Activated CD4-positive, alpha-beta T cell treated with anti-CD3 and anti-CD28 coated beads for 1 hour (primary cell): ENCODE data around the gene MIEF2.

Experiments used
- DNase-seq: peaks from one replicate; pipeline ENCODE4 v3.0.0-alpha.2; 2020

Gene MIEF2

DNA sequence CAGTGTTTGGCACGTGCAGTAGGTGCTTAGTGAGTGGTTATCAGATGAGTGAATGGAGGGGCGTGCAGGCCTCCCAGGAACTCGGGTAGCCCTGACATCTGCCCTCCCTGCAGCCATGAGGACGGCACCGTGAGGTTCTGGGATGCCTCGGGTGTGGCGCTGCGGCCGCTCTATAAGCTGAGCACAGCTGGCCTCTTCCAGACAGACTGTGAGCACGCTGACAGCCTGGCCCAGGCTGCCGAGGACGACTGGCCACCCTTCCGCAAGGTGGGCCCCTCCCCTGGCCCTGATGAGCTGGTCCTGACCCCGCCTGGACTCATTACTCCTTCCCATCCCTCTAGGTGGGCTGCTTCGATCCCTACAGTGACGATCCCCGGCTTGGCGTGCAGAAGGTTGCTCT, 24.0 kb upstream of the MIEF2 start:
- no peak for DNase-seq

DNA sequence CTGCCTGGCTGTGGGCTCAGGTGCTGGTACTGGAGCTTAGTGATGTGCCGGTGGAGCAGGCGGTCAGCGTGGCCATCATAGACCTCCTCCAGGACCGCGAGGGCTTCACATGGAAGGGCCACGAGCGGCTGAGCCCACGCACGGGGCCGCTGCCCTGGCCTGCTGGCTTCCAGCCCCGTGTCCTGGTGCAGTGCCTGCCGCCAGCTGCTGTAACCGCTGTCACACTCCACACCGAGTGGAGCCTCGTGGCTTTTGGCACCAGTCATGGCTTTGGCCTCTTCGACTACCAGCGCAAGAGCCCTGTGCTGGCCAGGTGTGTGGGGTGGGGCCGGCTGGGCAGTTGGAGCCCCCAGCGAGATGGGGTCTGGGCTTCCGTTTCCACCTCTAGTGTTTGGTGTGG, 23.0 kb upstream of the MIEF2 start:
- DNase-seq: no peak

DNA sequence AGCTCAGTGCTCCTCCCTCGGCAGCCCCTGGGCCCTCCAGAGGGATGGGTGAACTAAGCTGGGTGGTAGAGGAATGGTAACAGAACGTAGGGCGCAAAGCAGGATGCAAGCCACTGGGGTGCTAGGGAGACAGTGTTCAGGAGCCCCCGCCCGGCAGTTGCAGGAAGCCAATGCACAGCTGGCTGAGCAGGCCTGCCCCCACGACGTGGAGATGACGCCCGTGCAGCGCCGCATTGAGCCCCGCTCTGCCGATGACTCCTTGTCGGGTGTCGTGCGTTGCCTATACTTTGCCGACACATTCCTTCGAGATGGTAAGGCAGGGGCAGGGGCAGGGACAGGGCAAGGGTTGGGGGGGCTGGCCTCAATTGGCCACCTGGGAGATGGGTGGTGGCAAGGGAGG, 22.2 kb upstream of the MIEF2 start:
- no peak for DNase-seq

DNA sequence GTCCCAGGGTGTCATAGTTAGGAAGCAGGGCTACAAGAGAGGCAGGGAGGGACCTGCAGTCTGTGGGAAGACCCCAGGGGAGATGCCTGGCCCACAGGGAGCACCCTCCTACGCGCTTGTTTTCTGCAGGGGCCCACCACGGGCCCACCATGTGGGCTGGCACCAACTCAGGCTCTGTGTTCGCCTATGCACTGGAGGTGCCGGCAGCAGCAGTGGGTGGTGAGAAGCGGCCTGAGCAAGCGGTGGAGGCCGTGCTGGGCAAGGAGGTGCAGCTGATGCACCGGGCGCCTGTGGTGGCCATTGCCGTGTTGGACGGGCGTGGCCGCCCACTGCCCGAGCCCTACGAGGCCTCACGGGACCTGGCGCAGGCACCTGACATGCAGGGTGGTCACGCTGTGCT, 20.0 kb upstream of the MIEF2 start:
- DNase-seq: no peak

DNA sequence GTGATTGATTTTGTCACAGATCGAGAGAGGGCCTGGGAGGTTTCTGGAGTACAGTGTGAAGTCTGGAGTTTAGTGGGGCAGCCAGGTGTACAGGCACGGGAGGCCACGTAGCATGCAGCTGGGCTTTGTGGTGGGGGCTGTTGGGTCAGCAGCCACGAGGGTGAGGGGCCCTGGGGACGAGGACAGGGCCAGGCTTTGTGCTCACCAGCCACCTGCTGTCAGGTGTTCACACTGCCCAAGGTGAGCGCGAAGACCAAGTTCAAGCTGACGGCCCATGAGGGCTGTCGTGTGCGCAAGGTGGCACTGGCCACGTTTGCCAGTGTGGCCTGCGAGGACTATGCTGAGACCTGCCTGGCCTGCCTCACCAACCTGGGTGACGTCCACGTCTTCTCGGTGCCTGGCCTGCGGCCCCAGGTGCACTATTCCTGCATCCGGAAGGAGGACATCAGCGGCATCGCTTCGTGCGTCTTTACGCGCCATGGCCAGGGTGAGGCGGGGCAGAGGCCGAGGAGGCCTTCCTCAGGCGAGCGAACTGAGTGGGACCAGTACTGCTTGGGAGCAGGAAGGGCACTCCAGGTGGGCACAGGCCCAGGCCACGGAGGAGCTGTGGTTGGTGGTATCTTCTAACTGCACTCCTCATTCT, 19.1 kb upstream of the MIEF2 start:
- no peak for DNase-seq

DNA sequence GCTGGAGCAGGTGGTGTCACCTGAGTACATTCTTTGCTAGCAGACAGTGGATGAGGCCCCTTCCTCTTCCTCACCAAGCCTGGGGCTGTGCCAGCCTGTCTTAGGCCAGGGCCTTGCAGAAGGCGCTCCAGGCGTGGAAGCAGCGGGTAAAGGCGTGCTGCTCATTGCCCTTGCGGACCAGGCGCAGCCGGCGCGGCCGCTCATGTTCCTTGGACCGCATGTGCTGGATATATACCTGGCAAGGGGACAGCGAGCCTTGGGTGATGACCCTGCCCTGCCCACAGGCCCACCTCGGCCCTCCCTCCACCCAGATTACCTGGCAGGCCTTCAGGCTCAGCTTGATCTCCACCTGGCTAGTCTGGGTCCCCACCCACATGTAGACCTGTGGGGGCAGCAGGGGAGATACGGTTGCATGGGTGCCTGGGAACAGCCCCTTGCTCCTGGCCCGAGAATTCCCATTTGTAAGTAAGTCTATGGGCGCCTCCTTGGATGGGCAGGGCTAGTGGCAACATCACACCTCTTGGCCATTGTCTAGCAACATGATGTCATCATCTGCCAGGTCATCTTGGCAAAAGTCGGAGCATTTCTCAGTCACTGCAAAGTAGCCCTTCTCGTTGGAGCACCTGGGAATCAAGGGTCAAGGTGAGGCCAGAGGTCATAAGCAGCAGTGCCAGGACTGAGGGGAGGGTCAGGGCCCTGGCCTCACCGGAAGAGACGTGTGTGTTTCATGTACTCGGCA, 15.3 kb upstream of the MIEF2 start:
- DNase-seq: no peak

DNA sequence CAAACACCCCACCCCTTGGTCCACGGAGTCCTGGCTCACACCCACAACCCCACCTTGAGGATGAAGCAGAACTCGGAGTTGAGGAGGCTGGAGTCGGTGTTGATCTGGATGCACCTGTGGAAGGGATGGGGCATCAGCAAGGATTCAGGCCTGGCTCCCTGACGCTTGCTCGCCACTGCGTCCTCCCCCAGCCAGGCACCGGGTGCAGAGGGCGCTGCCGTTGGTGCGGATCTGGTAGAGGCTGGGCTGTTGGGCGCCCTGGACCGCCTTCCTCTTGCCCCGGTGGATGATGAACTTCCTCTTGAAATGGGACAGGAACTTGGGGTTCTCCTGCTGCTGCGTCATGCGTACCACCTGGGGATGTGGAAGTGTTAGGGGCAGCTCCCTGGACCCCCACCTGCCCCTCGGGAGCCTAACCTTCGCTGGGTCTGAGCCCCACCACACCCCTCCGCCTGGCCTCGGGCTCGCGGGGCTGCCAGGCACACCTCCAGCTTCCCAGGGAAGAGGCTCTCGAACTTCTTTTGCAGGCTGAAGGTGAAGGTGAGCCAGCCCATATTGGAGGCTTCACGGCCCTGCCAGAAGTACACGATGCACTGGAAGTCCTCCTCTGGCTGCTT, 14.2 kb upstream of the MIEF2 start:
- no peak for DNase-seq

DNA sequence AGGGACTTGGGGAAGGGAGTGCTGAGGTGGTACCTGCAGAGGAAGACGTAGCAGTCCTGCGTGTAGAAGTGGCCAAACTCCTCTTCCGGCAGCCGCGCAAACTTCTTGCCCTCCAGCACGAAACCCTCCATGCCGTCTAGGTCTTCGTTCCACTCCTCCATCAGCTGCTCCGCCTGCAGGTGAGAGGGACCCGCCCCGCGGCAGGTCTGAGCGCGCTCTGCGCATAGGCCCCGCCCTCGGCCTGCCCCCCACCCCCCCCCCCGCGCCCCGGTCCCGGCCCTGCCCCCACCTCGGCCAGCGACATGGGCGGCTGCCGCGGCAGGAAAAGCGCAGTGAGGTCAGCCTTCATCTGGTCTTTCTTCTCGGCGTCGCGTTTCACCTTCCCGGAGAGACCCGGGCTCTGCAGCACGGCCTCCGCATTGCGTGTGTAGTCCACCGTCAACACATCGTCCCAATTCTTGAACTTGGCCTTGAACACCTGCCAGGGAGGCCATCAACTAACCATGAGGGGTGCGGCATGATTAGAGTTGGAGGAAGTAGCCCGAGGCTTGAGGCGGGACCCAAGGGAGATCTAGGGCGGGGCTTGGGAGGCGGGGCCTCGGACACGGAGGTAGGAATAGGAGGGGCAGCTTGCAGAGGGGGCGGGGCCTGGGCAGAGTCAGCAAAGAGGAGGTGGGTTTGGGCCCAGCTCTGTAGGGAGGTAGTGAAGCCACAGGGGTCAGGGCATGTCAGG, 13.4 kb upstream of the MIEF2 start:
- no peak for DNase-seq

DNA sequence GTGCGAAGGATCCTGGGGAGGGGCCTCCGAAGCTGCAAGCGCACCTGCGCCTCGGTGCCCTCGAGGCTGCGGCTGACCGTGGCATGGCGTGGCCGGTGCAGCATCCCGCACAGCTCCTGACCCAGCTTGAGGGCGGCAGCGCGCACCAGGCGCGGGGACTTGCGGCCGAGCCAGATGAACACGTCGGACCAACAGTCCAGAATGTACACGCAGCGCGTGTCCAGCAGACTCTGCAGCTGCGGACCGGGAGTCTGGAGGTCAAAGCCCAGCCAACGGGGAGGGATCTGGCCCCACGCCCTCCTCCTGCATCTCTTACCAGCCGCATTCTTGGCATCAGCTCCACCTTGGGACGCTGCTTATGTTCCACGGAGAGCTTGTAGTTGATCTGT, 12.9 kb upstream of the MIEF2 start:
- DNase-seq: no peak

DNA sequence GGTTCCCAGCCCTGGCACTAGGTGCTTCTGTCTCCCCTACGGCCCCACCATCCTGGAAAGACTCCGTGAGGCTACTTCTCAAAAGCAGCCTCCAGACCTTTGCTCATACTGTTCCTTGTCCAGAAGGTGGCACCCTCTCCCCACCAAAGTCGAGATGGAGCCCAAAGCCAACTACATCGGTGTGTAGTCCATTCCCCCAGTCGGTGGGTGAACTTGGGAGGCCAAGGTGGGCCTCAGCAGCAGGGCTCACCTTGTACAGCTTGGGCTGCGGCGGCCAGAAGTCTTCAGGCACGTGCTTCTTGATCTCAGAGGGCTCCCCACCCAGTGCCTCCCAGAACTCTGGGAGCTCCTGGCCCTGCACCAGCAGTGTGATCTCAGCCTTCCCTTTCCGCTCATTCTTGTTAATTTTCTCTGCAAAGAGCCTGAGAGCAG, 12.1 kb upstream of the MIEF2 start:
- peak; percentile 56 for DNase-seq

DNA sequence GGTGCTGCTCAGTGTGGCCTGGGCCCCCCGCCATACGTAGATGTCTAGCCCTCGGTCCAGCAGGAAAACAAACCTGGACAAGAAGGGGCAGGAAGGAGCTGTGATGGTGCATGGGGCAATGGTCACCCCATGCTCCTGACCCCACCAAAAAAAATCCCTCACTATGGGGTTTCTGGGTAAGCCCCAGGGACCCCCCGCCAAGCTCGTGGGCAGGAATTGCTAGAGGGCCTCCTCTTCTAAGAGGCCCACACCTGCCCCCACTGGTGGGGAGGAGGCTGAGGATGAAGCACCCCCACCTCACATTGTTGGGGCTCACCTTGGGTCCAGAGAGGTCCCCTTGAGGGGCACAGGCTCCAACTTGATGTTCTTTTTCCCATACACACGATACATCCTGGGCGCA, 11.7 kb upstream of the MIEF2 start:
- no peak for DNase-seq

DNA sequence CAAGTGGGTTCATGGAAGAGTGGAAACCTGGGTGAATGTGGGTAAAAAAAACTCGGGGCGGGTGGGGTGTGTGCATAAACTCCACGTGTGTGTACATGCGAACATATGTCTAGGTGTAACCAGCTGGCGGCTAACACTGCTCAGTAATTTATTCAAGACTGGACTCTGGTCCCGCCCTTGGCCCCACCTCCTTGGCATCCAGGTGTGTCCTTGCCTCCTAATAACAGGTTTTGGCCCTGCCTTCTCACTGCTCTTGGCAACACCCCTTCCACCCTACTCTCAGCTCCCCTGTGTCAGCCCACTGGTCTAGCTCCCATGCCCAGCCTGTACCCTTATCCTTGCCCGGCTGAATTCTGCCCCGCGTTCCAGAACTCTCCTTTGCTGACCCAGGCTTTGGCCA, 10.2 kb upstream of the MIEF2 start:
- no peak for DNase-seq

DNA sequence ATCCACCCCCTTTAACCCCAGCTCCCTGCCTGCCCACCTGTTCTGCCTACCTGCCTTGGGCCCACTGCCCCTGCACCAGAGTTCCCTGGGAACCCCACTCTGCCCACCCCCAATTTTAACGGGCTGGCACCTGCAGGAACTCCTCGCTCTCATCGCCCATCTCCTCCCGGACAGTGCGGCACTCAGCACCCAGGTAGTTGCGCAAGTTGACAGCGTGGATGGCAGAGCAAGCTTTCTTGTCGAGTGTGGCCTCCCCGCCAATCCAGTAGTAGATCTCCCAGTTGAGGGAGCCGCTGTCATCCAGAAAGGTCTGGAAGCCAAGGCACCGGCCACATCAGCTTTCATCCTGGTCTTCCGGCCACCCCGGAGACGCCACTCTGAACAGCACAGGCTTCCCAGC, 9.8 kb upstream of the MIEF2 start:
- no peak for DNase-seq

DNA sequence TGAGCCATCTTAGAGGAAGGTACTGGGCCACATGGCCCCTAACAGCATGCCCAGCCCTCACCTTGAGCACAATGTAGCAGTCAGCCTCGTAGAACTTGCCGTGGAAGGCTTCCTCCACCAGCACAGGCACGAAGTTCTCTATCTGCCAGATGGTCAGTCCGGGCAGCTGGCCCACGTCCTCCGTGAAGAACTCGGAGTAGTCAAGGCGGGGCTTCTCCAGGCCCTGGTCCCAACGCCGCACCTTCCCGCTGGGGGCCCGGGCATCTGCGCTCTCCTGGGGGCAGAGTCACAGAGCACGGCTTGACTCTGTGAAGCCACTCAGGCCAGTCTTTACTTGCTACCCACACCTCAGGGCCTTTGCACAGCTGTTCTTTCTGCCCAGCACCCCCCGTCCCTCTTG, 9.3 kb upstream of the MIEF2 start:
- DNase-seq: no peak

DNA sequence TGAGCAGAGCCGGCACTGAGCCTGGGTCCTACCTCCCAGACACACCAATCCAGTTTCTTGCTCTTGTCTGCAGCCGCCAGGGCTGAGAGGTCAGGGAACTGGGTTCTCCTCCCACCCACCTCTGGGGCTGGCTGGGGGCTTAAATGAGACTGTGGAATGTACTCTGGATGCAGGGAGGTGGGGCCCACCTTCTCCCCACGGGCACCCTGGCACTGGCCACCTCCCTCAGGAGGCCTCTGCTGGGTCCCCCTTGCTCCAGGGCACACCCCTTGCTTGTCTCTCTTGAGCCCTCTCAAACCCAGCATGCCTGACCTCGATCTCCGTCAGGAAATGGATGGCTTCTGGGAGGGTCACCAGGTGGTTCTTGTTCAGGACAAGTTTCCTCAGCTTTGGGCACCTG, 8.3 kb upstream of the MIEF2 start:
- DNase-seq: no peak

DNA sequence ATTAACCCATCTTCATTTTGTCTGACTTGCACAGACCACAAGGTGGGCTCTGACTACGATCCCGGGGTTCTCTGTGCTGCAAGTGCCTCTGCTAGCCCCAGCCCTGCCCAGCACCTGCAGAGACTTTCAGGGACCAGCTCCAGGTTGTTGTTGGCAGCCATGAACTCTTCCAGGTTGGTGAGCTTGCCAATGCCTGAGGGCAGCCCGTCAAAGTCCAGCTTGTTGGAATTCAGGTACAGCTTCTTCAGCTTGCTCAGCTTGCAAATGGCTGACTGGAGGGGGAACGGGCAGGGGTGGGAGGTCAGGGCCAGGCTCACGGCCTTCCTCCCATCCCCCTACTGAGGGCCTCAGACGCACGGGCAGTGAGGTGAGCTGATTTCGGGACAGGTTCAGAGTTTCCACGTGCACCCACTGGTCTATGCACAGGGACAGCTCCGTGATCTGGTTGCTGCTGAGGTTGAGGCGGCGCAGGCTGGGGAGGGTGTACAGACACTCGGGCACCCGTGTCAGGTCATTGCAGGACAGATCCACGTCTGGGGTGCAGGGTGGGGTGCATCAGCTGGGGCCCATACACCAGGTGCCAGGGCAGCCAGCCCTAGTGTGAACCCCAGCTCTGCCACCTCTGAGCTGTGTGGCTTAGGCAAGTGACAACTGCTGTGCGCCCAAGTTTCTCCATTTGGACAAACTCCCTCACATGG, 7.1 kb upstream of the MIEF2 start:
- DNase-seq: no peak

DNA sequence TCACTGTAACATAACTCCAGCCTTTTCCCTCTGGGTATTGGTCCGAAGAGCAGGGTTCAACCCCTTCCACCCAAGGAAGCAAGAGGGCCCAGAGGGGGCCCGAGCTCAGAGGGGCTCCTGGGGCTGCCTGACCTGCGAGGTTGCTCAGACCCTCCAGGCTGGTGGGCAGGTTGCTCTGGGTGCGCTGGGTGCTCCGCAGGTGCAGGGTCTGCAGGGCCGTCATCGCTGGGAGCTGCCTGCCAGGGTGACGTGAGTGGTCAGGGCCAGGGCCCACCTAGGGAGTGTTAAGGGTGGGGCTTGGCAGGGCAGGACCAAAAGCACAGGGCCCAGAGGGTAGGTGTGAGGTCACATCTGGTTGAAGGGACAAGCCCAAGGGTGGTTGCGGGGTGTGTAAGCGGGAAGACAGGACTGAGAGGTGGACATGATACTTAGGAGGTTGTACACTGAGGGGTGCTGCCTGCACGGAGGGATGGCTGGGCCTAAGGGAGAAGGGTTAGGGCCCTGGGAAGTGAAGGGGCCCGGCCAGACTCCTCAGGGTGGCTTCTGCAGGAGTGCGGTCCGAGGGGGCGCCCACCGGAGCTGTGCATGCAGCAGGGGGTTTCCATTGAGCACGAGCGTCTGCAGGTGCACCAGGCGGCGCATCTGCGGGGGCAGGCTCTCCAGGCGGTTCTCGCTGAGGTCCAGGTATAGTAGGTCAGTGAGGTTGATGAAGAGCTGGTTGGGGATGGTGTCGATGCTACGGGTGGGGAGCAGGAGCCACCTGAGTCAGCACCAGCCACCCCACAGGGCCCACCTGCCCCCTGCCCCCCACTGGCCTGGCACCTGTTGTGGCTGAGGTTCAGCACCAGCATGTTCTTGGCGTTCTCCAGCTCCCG, 6.3 kb upstream of the MIEF2 start:
- no peak for DNase-seq

DNA sequence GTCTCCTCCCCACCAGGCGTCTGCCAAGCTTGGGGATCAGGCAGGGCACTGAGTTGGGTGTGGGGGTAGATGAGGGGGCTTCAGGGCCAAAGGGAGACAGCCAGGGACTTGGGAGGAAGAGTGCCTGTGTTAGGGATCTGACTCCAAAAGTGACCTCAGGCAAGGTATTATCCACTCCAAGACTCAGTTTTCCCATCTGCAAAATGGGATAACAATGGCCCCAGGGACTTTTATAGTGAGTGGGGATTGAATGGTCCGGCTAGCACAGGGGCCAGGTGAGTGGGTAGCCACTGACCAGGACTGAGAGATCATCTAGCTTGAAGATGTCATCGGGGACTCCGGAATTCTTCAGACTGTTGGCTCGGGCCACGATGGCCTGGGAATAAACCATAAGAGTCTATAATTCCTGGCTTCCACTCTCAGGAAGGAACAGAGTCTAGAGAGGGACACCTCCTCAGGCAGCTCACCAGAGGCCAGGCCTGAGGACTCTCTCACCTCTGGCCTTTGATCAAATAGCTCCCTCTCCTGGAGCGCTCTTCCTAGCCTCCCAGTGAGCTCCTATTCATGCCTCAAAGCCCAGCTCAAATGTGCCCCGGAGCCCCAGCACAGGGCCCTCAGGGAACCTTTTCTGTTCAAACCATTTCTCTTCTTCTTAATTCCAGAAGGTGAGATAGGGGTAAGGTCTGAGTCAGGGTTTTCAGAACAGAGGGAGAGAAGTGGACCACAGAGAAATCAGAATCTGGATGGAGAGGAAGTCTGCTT, 5.4 kb upstream of the MIEF2 start:
- DNase-seq: no peak

DNA sequence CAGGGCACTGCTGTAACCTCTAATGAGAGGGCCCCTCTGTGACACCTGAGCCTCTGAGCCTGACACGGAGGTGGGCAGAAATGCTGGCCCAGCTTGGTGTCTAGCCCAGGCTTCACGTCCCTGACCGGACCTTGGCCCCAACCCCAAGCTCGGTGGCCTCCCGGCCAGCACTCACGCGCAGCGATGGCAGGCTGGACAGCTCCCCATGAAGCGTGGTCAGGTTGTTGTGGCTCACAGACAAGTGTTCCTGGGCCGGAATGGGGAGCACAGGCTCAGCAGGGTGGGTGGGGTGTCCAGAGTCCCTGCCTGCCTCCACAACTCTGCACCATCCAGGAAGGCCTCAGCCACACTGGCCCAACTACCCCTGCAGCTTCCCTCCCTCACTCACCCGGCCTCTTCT, 4.1 kb upstream of the MIEF2 start:
- DNase-seq: no peak

DNA sequence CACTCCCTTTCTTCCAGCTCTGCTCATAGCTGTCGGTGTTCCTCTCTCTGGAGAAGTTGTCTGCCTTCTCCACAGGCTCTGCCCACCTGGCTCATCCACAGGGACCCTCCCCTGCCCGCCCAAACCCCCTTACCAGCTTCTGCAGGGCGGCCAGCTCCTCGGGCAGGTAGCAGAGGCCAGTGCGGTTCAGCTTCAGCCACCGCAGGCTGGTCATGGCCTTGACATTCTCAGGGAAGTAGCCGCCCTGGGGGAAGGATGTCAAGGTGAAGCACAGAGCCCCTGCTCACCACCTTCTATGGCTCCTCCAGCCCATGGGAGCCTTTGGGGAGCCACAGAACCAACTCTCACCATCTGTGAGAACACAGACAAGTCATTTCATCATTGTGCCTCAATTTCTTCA, 3.7 kb upstream of the MIEF2 start:
- no peak for DNase-seq

DNA sequence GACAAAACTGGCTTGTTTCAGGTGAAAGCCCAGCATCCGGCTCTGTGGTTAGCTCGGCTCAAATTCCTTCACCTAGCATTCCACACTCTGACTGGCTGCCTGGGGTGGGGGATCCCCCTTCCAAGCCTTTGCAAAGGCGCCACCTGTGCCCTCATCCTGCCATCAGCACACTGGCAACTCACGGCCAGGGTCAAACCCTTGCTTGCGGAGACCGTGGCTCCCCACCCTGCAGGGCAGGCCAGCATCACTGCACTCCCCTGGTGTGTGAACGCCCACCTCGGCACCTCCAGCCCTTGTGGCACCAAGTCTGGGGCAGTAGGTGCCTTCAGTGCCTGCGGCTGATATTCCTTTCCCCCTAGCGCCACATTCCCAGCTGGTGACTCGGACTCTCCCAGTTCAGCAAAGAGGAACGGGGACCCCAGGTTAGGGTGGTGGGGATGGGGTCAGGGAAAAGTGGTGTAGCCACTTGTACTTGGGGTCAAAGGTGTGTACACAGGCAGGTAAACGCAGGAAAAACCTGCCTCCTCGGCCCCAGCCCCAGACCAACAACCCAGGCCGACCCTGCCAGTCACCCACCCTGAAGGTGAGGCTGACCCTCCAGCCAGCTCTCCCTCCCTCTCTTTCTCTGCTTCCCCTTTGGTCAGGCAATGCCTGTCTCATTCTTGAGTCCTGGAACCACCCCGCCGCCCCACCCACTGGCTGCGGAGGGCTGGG, 3.0 kb upstream of the MIEF2 start:
- no peak for DNase-seq
